Progenitor cell of endocrine pancreas (in vitro differentiated cells): ENCODE results near the gene CHN2. TPM values are rescaled to one million over a fixed set of nuclear protein-coding genes. Genes with fewer than 3 reads are reported as not detected.

Experiments
- DNase-seq: peaks from one replicate; pipeline ENCODE4 v3.0.0; 2021; ENCODE audit warnings: low spot score; ENCODE audit not compliant: unreplicated experiment
- H3K27ac Mint-ChIP-seq: 2 replicates; pipeline ENCODE4 v1.8.0; 2021; ENCODE audit warnings: mild to moderate bottlenecking, moderate library complexity, mixed read lengths
- H3K27me3 Mint-ChIP-seq: 2 replicates; pipeline ENCODE4 v1.8.0; 2021; ENCODE audit warnings: mixed read lengths
- H3K36me3 Mint-ChIP-seq: 2 replicates; pipeline ENCODE4 v1.8.0; 2022; ENCODE audit warnings: mixed read lengths; ENCODE audit not compliant: insufficient read depth
- H3K4me1 Mint-ChIP-seq: 2 replicates; pipeline ENCODE4 v1.8.0; 2021; ENCODE audit warnings: low read depth, mixed read lengths
- H3K4me3 Mint-ChIP-seq: 2 replicates; pipeline ENCODE4 v1.8.0; 2021; ENCODE audit warnings: low read depth, mild to moderate bottlenecking, moderate library complexity, mixed read lengths
- H3K9me3 Mint-ChIP-seq: 2 replicates; pipeline ENCODE4 v1.8.0; 2021; ENCODE audit warnings: low read depth, mixed read lengths
- total RNA-seq: library from RNA; stranded (reverse); gene quantifications from 2 replicates; pipeline ENCODE4 v1.2.1, GENCODE V29; 2021
- TF ChIP-seq, protein P1 (sequence below): fragments of 200-600 bp; sonication (generic); IDR thresholded peaks from one replicate; pipeline ENCODE4 v1.5.0; 2021; ENCODE audit warnings: antibody characterized with exemption, mild to moderate bottlenecking; ENCODE audit not compliant: unreplicated experiment

CHN2 gene
- total RNA-seq, 1 donor from 2014 or later = 22.0 TPM

DNA sequence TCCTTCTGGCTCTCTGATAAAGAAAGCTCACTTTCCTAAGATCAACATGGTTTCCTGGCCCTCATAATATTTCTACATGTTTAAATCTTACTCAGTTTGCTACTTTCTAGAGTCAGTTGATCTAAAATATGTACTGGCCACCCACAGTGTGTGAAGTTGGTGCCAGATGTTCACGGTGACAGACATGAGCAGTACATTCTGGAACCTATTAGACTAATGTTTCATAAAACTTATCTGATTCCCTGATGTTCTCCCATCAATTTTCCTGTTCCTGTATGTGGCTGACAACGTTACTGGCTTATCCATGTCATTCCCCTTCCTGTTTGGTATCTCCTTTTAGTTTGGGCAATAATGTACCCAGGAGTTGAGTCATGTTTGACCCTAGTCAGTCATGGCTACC, 34.5 kb upstream of the CHN2 start:
- H3K9me3 Mint-ChIP-seq = peaks cover 6% of the 10 kb centered on the region
- peaks cover 10% of the 10 kb centered on the region for H3K4me1 Mint-ChIP-seq
- no peak for DNase-seq
- H3K36me3 Mint-ChIP-seq = peaks cover 1% of the 10 kb centered on the region
- H3K27me3 Mint-ChIP-seq = no peaks in the 10 kb centered on the region
- TF ChIP-seq, protein P1, sequence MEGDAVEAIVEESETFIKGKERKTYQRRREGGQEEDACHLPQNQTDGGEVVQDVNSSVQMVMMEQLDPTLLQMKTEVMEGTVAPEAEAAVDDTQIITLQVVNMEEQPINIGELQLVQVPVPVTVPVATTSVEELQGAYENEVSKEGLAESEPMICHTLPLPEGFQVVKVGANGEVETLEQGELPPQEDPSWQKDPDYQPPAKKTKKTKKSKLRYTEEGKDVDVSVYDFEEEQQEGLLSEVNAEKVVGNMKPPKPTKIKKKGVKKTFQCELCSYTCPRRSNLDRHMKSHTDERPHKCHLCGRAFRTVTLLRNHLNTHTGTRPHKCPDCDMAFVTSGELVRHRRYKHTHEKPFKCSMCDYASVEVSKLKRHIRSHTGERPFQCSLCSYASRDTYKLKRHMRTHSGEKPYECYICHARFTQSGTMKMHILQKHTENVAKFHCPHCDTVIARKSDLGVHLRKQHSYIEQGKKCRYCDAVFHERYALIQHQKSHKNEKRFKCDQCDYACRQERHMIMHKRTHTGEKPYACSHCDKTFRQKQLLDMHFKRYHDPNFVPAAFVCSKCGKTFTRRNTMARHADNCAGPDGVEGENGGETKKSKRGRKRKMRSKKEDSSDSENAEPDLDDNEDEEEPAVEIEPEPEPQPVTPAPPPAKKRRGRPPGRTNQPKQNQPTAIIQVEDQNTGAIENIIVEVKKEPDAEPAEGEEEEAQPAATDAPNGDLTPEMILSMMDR = no peak
- no peak overlapping the region for H3K27ac Mint-ChIP-seq
- no peak overlapping the region for H3K4me3 Mint-ChIP-seq

DNA sequence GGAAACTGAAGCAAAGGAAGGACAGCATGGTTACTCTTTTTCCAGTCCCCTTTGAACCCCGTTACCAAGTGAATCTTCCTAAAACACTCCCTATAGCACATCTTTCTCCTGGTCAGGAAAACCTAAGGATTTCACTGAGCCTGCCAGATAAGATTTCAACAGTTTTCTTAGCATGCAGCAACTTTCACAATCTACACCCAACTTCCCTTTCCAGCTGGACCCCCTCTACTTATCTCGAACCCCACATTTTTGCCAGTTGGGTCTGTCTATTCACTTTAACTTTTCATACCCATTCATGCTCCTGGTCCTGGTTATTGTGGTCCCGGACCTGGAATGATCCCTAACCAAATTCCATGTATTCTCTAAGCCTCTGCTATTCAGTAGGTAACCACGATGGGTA, 33.3 kb upstream of the CHN2 start:
- Mint-ChIP-seq H3K9me3 (peaks cover 15% of the 10 kb centered on the region), H3K4me3 (no peak overlapping the region), H3K27ac (no peak overlapping the region), H3K36me3 (peaks cover 3% of the 10 kb centered on the region), H3K27me3 (no peaks in the 10 kb centered on the region), H3K4me1 (peaks cover 10% of the 10 kb centered on the region)
- TF ChIP-seq, protein P1 = no peak
- no peak for DNase-seq

DNA sequence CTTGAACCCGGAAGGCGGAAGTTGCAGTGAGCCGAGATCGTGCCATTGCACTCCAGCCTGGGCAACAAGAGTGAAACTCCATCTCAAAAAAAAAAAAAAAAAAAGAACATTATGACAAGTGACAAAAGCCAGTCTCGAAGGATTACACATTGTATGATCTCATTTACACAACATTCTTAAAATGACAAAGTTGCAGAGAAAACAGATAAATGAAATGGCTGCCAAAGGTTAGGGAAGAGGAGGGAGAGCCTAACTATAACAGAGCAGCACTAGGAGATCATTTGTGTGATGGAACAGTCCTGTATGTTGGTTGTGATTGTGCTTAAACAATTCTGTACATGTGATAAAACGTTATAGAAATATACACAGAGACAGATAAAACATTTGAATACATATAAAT, 32.0 kb upstream of the CHN2 start:
- TF ChIP-seq, protein P1 = no peak
- no peak overlapping the region for H3K27ac Mint-ChIP-seq
- H3K27me3 Mint-ChIP-seq = no peaks in the 10 kb centered on the region
- peaks cover 3% of the 10 kb centered on the region for H3K36me3 Mint-ChIP-seq
- H3K4me1 Mint-ChIP-seq = peaks cover 7% of the 10 kb centered on the region
- no peak overlapping the region for H3K4me3 Mint-ChIP-seq
- H3K9me3 Mint-ChIP-seq = peaks cover 16% of the 10 kb centered on the region
- DNase-seq = no peak

DNA sequence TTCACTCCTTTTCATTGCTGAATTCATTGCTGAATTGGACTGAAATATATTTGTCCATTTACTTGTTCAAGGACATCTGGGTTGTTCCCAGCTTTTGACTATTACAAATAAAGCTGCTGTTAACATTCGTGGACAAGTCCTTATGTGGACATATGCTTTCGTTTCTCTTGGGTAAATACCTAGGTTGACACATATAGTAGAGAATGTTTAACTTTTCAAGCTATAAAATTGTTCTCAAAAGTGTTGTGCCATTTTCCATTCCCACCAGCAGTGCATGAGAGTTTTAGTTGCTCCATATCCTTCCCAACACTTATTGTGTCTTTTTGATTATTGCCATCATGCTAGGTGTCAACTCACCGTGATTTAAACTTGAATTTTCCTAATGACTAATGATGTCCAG, 30.7 kb upstream of the CHN2 start:
- no peak overlapping the region for H3K27ac Mint-ChIP-seq
- no peak for DNase-seq
- H3K9me3 Mint-ChIP-seq = peaks cover 16% of the 10 kb centered on the region
- peaks cover 3% of the 10 kb centered on the region for H3K4me1 Mint-ChIP-seq
- no peak overlapping the region for H3K4me3 Mint-ChIP-seq
- no peaks in the 10 kb centered on the region for H3K27me3 Mint-ChIP-seq
- H3K36me3 Mint-ChIP-seq = peaks cover 3% of the 10 kb centered on the region
- TF ChIP-seq, protein P1 = no peak

DNA sequence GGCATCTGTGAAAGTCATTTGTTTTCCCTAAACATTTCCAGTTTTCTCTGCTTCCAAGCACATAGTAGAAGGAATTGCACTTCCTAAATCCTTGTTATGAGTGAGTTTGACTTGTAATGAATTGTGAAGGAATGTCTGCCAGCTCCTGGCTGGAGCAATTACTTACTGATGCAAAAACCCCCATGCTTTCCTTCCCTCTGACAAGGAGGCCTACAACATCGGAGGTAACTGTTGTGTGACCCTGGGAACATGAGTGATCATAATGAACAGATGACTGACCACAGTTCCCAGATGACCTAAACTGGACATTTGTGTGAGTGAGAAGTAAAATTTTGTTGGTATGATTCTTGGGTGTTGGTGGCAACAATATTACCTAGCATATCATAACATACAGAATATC, 26.9 kb upstream of the CHN2 start:
- Mint-ChIP-seq H3K4me1 (peaks cover 2% of the 10 kb centered on the region), H3K27ac (no peak overlapping the region), H3K36me3 (peaks cover 2% of the 10 kb centered on the region), H3K27me3 (no peaks in the 10 kb centered on the region), H3K4me3 (no peak overlapping the region), H3K9me3 (peaks cover 13% of the 10 kb centered on the region)
- TF ChIP-seq, protein P1 = no peak
- DNase-seq = no peak
